ENCODE results near the gene SLC2A1. TPM values are rescaled to one million over a fixed set of nuclear protein-coding genes. Genes with fewer than 3 reads are reported as not detected.

The SLC2A1 gene
- total RNA-seq, 2 donors from 2014 or later = 83.9 to 159 TPM

DNA sequence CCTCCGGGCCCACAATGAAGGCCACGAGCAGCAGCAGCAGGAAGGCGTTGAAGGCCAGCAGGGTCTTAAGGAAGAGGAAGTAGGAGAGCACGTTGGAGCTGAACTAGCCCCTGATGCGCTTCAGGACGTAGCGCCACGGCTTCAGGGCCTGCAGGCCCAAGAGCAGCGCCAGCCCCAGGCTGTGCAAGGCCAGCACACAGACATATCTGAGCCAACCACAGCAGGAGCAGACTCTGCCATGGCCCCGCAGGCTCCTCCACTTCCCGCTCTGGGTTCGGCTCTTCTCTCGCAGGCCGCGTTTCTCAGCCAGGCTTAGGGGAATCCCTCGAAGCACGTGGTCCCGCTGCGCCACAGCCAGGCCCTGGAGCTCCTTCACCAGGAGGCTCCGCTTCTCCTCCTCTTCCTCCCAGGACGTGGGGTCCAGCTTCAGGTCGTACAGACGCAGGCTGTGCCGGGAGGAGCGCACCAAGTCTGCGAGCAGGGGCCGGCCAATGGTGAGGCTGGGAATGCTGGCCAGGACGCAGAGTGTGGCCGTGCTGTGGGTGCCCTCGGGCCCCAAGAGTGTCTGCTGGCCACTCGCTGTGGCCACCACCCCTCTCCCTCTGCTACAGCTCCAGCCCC lies 70.5 kb downstream of the SLC2A1 start:
- Histone ChIP-seq H3K36me3 (no peaks in the 10 kb centered on the region), H3K27ac (no peak overlapping the region), H3K4me3 (no peak overlapping the region), H3K4me1 (replicated peaks) (no peaks in the 10 kb centered on the region), H3K9me3 (no peaks in the 10 kb centered on the region), H3K27me3 (replicated peaks; ENCODE audit: insufficient read depth) (no peaks in the 10 kb centered on the region)
- intact Hi-C loops (cut with DNase I) = no loop called here
- no peak for TF ChIP-seq POLR2AphosphoS5 (IDR thresholded peaks at IDR 0.05)
- no peak for TF ChIP-seq POLR2A (IDR thresholded peaks at IDR 0.05)
- TF ChIP-seq, protein P1, sequence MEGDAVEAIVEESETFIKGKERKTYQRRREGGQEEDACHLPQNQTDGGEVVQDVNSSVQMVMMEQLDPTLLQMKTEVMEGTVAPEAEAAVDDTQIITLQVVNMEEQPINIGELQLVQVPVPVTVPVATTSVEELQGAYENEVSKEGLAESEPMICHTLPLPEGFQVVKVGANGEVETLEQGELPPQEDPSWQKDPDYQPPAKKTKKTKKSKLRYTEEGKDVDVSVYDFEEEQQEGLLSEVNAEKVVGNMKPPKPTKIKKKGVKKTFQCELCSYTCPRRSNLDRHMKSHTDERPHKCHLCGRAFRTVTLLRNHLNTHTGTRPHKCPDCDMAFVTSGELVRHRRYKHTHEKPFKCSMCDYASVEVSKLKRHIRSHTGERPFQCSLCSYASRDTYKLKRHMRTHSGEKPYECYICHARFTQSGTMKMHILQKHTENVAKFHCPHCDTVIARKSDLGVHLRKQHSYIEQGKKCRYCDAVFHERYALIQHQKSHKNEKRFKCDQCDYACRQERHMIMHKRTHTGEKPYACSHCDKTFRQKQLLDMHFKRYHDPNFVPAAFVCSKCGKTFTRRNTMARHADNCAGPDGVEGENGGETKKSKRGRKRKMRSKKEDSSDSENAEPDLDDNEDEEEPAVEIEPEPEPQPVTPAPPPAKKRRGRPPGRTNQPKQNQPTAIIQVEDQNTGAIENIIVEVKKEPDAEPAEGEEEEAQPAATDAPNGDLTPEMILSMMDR (IDR thresholded peaks at IDR 0.05) = no peak
- 93% methylated on average over 29 of the region's 31 CpGs for WGBS
- DNase-seq (ENCODE audit: low spot score) = no peak

DNA sequence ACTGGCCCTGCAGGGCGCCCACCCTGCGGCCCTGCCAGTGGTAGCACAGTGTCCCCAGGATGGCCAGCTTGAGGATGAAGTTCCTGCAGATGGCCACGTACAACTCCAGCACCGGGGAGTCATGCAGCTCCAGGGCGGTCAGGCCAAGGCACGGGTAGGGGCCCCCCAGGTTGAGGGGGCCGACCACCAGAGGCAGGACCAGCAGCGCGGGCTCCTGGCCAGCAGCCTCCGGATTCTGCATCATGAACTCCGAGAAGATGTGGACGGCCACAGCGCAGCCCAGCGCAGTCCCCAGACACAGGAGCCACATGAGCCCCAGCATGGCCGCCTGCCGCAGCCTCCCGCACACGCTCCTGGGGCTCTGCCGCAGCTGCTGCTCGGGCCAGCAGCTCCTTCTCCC lies 71.3 kb downstream of the SLC2A1 start:
- Histone ChIP-seq H3K9me3 (no peaks in the 10 kb centered on the region), H3K27ac (no peak overlapping the region), H3K27me3 (replicated peaks; ENCODE audit: insufficient read depth) (no peaks in the 10 kb centered on the region), H3K4me1 (replicated peaks) (no peaks in the 10 kb centered on the region), H3K4me3 (no peak overlapping the region), H3K36me3 (no peaks in the 10 kb centered on the region)
- intact Hi-C loops (cut with DNase I) = no loop called here
- 95% methylated on average over 20 of the region's 20 CpGs for WGBS
- DNase-seq (ENCODE audit: low spot score) = no peak
- TF ChIP-seq, protein P1 (IDR thresholded peaks at IDR 0.05) = no peak
- TF ChIP-seq POLR2A (IDR thresholded peaks at IDR 0.05) (no peak), POLR2AphosphoS5 (IDR thresholded peaks at IDR 0.05) (no peak)

DNA sequence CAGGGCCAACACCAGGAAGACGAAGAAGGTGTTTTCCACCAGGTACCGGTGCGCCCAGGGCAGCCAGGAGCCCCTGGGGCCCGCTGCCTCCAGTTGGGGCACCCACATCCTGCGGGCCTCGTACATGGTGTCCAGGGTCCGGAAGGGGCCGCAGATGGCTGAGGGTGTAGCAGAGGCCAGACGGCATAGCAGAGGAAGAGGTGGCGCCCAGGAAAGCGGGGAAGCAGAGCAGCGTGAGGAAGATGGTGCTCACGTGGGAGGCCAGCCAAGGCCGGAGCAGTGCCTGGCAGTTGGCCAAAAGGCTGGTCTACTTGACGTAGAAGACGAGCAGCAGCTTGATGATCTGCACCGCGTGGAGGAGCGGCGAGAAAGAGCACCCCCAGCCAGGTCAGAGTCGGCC lies 71.9 kb downstream of the SLC2A1 start:
- no peaks in the 10 kb centered on the region for H3K36me3 ChIP-seq
- H3K4me1 ChIP-seq (replicated peaks) = no peaks in the 10 kb centered on the region
- no peak for DNase-seq (ENCODE audit: low spot score)
- intact Hi-C loops (cut with DNase I) = no loop called here
- 72% methylated on average over 21 of the region's 21 CpGs for WGBS
- H3K4me3 ChIP-seq = no peak overlapping the region
- H3K27ac ChIP-seq = no peak overlapping the region
- TF ChIP-seq POLR2AphosphoS5 (IDR thresholded peaks at IDR 0.05) = no peak
- TF ChIP-seq, protein P1 (IDR thresholded peaks at IDR 0.05) = no peak
- no peak for TF ChIP-seq POLR2A (IDR thresholded peaks at IDR 0.05)
- no peaks in the 10 kb centered on the region for H3K9me3 ChIP-seq
- H3K27me3 ChIP-seq (replicated peaks; ENCODE audit: insufficient read depth) = no peaks in the 10 kb centered on the region

DNA sequence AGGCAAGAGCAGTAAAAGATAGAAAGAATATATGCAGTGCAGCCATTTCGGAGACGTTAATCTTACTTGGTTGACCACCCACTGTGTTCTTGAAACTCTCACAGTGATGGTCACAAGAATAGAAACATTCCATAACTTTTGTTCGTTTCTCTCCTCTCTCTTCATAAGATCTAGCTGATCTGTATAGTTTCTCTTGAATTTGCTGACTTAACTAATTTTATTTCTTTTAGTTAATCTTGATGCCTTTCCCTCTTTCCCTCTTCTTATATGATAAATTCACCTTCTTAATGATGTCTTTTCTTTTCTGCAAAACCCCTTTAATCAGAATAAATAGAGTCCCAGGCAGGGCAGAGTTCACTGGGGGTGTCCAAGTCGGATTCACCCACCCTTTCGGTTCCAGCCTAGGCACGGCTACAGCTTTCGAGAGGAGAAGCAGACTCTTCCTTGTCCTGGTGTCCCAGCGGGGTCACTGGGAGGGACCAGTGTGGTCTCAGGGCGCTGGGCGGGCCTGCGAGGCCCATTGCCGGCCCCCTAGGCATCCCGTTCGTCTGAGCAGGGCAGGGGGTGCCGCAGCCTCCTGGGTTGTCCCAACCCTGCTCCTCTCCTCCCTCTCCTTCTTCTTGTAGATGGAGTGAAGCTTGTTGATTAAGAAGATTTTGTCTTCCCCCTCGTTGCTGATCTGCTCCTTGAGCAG lies 72.5 kb downstream of the SLC2A1 start:
- H3K4me3 ChIP-seq = no peak overlapping the region
- 81% methylated on average over 16 of the region's 16 CpGs for WGBS
- intact Hi-C loops (cut with DNase I) = no loop called here

More for the DNA sequence above, 72.5 kb downstream of the SLC2A1 start:
- H3K27ac ChIP-seq = no peak overlapping the region
- no peak for DNase-seq (ENCODE audit: low spot score)
- no peaks in the 10 kb centered on the region for H3K36me3 ChIP-seq
- H3K9me3 ChIP-seq = no peaks in the 10 kb centered on the region
- TF ChIP-seq, protein P1 (IDR thresholded peaks at IDR 0.05) = no peak
- H3K4me1 ChIP-seq (replicated peaks) = no peaks in the 10 kb centered on the region
- H3K27me3 ChIP-seq (replicated peaks; ENCODE audit: insufficient read depth) = no peaks in the 10 kb centered on the region
